Measurements from ENCODE around the gene NMUR1.

DNA sequence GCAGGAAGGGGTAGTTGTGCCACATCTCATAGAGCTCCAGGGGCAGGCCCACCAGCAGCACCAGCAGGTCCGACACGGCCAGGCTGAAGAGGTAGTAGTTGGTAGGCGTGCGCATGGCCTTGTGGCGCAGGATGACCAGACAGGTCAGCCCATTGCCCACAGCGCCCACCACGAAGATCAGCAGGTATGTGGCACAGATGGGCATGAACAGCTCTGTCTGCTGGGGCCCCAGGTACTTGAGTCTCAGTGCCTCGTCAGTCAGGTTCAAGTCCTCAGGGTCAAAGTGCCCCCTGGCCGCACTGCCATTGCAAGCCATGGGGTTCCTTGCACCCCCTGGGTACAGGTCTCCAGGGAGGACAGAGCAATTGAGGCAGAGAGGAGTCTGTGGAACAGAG is 1.6 kb downstream of the NMUR1 start:
- TF ChIP-seq, protein P1, sequence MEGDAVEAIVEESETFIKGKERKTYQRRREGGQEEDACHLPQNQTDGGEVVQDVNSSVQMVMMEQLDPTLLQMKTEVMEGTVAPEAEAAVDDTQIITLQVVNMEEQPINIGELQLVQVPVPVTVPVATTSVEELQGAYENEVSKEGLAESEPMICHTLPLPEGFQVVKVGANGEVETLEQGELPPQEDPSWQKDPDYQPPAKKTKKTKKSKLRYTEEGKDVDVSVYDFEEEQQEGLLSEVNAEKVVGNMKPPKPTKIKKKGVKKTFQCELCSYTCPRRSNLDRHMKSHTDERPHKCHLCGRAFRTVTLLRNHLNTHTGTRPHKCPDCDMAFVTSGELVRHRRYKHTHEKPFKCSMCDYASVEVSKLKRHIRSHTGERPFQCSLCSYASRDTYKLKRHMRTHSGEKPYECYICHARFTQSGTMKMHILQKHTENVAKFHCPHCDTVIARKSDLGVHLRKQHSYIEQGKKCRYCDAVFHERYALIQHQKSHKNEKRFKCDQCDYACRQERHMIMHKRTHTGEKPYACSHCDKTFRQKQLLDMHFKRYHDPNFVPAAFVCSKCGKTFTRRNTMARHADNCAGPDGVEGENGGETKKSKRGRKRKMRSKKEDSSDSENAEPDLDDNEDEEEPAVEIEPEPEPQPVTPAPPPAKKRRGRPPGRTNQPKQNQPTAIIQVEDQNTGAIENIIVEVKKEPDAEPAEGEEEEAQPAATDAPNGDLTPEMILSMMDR (IDR thresholded peaks at IDR 0.05 in 4 of 5, conservative IDR thresholded peaks at IDR 0.05 in 1 of 5): no peak
- TF ChIP-seq POLR2A (IDR thresholded peaks at IDR 0.05): no peak
